IPS-NIHi7 (cell line): ENCODE data around the gene CFAP92.

Experiments
- DNase-seq: peaks from one replicate; pipeline ENCODE4 v3.0.0; 2012; ENCODE audit warnings: mixed read lengths; ENCODE audit errors: extremely low spot score

Gene CFAP92

DNA sequence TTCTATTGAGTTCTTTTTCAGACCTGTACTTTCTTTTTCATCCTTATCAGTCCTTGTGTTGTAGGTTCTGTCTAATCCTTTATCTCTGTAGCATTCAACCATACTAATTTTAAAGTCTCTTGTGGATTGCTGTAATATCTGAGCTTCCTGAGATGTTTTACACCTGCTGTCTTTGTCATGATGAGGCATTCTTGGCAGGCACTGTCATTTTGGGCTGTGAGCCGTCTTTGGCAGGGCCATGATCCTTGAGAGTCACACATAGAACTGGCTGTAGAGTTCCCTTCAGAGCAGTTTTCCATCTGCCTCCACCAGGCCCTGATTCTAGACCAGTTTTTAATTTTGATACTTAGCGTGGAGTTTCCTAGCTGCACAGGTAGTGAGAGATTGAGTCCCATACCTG lies 13.9 kb upstream of the CFAP92 start:
- DNase-seq, result no peak

- DNase-seq, result no peak
Measured at GRCh38 chr3:129006864-129007263, 13.0 kb upstream of the CFAP92 start.

DNA sequence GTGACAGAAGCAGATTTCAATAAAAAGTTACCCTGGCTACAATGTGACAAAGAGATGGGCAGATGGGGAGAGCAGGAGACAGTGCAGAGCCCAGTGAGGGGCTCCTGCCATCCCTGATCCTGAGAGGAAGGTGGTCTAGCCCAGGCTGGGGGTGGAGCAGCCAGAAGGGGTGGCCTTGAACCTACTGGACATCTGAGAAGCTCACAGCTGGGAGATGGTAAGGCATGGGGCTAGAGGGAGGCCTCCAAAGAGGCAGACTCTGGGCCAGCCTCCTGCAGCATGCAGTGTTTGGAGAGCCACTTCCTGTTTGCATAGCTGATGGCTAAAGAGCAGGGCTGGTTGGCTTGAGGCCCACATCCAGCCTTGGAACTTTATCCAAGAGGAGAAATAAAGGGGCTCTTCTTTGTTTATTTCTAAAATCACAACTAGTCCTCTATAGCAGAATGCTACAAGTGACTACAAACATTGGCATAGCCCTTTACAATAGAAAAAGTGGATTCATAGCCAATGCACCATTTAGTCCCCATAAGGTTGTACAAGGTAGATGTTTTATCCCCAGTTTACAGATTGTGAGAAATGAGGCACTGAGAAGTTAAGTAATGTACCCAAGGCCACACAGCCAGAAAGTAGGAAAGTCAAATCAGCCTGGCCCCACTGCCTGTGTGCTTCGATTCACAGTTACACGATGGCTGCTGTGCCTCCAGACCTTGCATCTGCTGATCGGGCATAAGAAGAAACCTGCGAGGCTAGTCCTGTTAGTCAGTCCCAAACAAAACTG lies 11.8 kb upstream of the CFAP92 start:
- no peak for DNase-seq

DNA sequence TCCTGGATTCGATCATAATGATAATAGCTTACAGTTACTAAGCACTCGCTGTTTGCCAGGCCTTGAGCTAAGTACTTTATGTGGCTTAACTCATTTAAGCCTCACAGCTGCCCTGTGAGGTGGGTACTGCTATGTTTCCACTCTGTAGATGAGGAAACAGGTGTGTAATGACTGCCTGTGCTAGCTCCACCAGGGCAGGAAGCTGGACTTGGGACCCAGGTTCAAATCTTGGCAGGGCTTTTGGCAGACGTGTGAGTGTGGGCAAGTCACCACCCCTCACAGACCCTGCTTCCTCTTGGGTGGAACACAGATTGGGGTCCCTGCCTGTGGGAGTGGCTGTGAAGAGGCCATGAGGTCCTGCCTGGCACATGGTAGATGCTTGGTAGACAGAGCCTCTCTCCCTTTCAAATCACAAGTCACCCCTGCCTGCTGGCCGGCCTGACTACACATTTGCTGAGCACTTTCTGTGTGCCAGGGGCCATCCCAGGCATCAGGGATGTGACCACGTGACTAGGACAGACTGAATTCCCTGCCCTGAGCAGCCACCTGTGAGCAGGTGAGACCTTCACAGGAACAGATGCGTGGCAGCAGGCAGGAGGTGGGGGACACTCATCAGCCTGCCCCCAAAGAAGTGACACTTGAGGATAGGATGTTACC lies 10.9 kb upstream of the CFAP92 start:
- DNase-seq, result no peak

DNA sequence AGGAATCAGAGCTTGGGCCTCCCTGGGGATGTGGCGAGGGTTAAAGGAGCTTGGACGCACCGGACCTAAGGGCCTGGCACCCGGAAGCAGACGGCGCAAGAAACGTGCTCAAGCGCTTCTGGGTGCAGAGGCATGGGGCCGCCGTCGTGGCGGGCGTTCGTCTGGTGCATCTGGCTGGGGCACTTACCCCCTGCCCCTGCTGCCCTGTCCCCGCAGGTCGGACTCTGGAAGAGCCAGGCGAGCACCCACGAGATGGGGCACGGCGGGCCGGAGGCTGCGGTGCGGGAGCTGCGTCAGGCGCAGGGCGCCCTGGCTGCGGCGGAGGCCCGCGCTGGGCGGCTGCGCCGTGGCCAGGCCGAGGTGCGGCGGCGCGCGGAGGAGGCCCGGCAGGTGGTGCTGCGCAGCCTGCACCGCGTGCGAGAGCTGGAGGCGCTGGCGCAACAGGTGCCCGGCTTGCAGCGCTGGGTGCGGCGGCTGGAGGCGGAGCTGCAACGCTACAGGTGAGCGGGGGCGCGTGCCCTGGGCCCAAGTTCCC lies 9.8 kb upstream of the CFAP92 start:
- DNase-seq, result no peak

DNA sequence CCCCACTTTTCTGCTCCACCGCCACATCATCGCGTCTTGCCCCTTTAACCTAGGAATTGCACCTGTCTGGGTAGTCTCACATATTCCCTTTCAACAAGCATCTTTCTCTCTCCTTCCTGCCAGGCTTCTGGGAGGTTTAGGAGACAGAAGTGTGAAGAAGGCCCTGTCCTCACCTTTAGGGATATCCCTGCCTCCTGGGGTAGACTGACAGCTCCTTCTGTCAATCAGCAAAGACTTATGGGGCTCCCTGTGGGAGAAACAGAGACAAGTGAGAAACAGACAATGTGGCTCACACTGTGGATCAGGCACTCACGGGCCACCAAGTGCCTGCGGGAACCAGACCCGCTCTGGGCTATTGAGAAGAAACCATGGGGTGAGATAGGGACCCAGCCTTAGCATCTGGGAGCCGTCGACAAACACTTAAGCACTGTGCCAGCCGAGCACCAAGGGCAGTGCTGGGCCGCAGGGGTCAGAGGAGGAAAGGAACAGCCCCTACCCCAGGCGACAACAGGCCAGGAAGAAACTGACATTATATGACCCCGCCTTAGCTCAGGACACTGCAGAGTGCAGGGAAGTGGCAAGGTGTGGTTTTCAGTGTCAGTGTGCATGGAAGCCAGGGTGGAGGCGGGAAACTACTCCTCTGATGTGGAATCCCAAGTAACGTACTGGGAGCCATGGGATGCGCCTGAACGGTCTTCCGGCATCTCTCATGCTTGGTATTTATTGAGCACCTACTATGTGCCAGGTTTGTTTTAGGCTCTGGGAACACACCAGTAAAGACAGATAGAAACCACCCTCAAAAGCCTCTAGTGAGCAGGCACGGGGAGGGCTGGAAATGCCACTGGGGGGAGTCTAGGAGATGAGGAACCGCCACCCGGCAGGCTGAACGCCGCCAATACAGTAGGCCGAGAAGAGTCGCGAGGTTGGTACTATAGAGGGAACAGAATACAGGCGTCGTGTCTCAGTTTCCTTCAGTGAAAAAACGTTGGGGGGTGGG lies 9.0 kb upstream of the CFAP92 start:
- no peak for DNase-seq

- peak; percentile 42 for DNase-seq
Measured at GRCh38 chr3:129001806-129002572, 8.1 kb upstream of the CFAP92 start.

- DNase-seq, result peak; percentile 63
Measured at GRCh38 chr3:129001101-129001805, 7.4 kb upstream of the CFAP92 start, which contains the start of gene EFCC1. Gene EFCC1, plus strand, starts transcription at chr3:129001304. Its CDS starts 325 bp downstream, at chr3:129001629.

- DNase-seq, result peak; percentile 36
Measured at GRCh38 chr3:129000742-129001100, 6.8 kb upstream of the CFAP92 start.

GRCh38 chr3:128999102-128999501 lies 5.2 kb upstream of the CFAP92 start:
- DNase-seq, result no peak

DNA sequence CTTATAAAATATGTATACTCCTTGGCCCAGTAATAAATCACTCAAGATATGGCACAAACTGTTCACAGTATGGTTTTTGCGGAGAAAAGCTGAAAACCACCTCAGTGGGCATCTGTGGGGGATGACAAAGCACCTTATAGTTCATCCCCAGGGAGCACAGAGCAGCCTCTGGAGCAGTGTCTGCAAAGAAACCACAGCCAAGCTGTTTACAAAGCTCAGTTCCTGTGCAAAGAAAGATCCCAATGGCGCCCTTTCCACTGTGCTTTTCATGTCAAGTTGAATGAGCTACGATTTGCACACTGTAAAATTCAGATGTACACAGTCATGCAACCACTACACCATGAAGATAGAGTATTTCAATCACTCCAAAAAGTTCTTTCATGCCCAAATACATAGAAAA lies 4.7 kb upstream of the CFAP92 start:
- no peak for DNase-seq

DNA sequence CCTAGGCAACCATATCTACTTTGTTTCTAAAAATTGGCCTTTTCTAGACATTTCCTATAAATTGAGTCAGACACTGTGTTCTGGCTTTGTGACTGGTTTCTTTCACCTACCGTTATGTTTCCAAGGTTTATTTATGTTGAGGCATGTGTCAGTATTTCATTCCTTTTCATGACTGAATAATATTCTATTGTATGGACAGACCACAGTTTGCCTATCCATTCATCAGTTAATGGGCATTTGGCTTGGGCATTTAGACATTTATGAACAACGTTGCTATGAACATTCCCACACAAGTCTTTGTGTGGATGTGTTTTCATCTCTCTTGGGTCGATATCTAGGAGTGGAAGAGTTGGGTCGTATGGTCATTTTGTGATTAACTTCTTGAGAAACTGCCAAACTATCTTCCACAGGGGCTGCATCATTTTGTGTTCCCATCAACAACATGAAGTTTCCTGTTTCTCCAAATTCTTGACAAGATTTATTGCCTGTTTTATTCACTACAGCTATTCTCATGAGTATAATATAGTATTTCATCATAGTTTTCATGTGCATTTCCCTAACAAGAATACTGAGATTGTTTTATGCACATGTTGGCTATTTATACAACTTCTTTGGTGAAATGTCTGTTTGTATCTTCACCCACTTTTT lies 3.7 kb upstream of the CFAP92 start:
- DNase-seq, result no peak

DNA sequence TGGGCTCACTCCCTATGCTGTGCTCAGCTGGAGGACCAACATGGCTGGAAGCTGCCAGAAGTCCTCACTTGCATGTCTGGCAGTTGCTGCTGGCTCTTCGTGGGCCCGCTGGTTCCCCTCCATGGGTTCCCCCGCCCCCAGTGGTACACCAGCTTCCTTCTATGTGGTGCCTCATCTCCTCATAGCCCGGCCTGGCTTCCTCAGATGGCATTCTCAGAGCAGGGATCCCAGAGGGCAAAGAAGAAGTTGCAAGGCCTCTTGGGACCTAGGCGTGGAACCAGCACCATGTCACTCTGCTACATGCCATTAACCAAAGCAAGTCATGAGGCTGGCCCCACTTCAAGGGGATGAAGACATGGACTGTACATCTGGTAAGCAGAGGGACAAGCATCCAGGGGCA lies 2.9 kb upstream of the CFAP92 start:
- DNase-seq, result no peak

DNA sequence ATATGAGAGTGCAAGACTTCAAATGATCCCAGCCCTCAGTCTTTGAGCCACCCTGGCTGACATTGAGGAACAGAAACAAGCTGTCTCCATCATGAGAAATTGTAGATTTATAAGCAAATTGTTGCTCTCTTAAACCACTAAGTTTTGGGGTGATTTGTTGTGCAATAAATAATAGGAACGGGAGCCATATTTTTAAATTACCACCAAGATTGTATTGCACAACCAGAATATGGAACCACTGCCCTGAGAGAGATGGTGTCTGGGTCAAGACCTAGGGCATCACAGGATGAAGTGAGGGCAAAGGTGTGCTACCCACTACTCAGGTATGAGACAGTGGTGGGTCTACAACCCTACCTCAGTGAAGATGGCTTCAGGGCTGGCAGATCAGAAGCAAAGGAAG lies 2.3 kb upstream of the CFAP92 start:
- no peak for DNase-seq

GRCh38 chr3:128995737-128996136 lies 1.9 kb upstream of the CFAP92 start:
- DNase-seq, result no peak

- DNase-seq, result no peak
Measured at GRCh38 chr3:128994581-128995546, 988 bp upstream of the CFAP92 start.

DNA sequence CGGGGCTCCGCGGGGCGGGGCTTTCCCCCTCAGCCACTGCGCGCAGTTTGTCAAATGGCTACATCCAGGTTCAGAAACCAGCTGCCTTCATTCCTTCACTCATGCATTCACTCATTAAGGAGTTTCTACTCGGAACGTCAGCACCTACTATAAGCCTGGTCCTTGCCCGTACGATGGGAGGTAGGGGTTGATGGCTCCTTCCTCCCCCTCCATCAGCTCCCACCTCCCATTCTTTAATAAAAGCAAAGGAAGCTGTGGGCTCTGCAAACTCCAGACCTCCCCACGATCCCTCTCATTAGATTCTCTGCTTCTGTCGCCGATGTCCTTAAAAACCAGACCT lies 267 bp upstream of the CFAP92 start:
- DNase-seq, result no peak

DNA sequence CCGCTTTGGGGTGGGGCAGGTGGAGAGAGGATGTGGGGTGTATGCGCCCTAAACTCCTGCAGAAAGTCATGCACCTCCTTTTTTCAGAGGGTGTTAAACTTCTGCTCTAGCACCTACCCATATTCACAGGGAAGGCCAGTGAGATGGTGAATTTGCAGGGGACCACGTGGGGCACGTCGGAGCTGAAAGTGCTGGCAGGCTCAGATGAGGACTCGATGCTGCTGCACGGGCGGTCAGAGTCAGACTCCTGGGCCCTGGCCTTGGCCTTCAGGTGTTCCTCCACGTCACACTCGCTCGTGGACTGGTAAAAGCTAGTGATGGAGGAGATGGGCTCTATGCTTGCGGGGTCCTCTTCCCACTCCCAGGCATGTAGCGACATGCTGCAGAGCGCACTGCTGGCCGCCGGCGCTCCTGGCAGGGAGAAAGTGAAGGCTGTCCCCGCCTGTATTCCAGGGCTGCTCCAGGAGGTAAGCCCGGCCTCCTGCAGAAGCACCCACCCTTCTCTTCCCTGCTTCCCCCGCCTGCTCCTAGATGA lies 883 bp downstream of the CFAP92 start:
- DNase-seq, result peak; percentile 50
